ENCODE data around the gene GNA14. TPM values are rescaled to one million over a fixed set of nuclear protein-coding genes. Genes with fewer than 3 reads are reported as not detected.
"Not testable (repeated sequence)": the region's sequence is repeated elsewhere in the genome, so short reads cannot be mapped to it uniquely, and the experiment has no call there.

GNA14 gene
- total RNA-seq = not detected in 2 replicates

DNA sequence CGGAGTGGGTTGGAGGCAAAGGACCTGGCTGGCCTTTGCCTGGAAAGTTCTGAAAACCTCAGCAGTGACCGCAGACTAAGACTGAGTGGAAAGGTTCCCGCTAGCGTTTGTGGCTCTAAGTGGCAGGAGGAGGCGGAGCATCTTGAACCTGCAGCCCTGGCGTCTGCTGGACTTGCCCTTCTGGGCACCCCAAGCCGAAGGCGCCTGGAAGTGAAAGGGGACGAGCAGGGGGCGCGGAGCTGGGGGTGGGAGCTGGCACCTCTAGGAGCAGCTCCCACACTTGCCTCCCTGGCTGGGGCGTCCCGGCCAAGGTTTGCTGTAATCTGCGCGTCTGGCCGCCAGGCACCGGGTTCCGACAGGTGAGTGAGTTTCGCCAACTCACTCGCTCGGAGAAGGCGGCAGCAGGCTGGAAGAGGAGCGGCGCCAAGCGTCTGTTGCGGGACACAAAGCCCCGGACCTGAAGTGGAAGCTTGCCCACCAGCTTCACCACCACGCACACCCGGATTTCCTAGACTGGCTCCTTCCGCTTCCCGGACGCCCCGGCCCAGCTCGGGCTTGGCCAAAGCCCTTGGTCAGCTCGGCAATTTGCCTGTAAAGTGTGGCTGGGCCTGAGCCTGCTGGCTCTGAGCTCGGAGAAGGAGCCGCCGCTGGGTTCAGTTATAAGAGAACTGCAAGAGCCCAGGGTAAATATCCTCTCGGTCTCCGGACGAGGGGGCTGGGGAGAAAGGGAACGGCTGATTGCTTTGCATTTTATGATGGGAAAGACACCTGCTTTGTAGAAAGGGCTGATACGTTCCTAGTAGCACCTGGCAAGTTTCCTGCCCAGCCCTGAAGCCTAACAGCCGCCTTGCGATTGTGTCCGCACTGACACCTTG is at the start of gene GNA14:
GNA14 (minus strand) TSS at position 89 of the 875 bp plus-strand sequence. CDS start 529 bp downstream, outside the sequence.
- Mint-ChIP-seq H3K4me3 (peak within 1 kb of the TSS; percentile 79), H3K9me3 (no peaks in the 10 kb centered on the region), H3K4me1 (peaks cover 5% of the 10 kb centered on the region), H3K36me3 (ENCODE audit: low read depth) (no peaks in the 10 kb centered on the region), H3K27me3 (peaks cover 55% of the 10 kb centered on the region), H3K27ac (no peak within 1 kb of the TSS)
- DNase-seq = peak; percentile 58
- intact Hi-C loops (cut with micrococcal nuclease) = no loop called here

GRCh38 chr9:77697238-77697984 is 49.3 kb upstream of the GNA14 start:
- Mint-ChIP-seq H3K36me3 (ENCODE audit: low read depth) (no peaks in the 10 kb centered on the region), H3K4me3 (no peak overlapping the region), H3K27ac (no peak overlapping the region), H3K27me3 (peaks cover 21% of the 10 kb centered on the region), H3K9me3 (peaks cover 9% of the 10 kb centered on the region), H3K4me1 (no peaks in the 10 kb centered on the region)
- intact Hi-C loops (cut with micrococcal nuclease) = no loop called here
- peak; percentile 42 for DNase-seq

GRCh38 chr9:77690723-77691122 is 42.6 kb upstream of the GNA14 start:
- peaks cover 14% of the 10 kb centered on the region for H3K27me3 Mint-ChIP-seq
- intact Hi-C loops (cut with micrococcal nuclease); H3K4me1 Mint-ChIP-seq; H3K4me3 Mint-ChIP-seq; H3K9me3 Mint-ChIP-seq; H3K36me3 Mint-ChIP-seq (ENCODE audit: low read depth); H3K27ac Mint-ChIP-seq; DNase-seq: not testable (repeated sequence)

DNA sequence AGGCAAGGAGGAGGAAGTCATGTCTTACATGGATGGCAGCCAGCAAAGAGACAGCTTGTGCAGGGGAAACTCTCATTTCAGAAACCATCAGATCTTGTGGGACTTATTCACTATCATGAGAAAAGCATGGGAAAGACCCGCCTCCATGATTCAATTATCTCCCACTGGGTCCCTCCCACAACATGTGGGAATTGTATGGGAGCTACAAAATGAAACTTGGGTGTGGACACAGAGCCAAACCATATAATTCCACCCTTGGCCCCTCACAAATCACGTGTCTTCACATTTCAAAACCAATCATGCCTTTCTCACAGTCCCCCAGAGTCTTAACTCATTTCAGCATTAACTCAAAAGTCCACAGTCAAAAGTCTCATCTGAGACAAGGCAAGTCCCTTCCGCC is 42.0 kb upstream of the GNA14 start:
- DNase-seq; H3K36me3 Mint-ChIP-seq (ENCODE audit: low read depth); intact Hi-C loops (cut with micrococcal nuclease); H3K27ac Mint-ChIP-seq; H3K4me3 Mint-ChIP-seq; H3K9me3 Mint-ChIP-seq; H3K4me1 Mint-ChIP-seq: not testable (repeated sequence)
- H3K27me3 Mint-ChIP-seq = peaks cover 10% of the 10 kb centered on the region

DNA sequence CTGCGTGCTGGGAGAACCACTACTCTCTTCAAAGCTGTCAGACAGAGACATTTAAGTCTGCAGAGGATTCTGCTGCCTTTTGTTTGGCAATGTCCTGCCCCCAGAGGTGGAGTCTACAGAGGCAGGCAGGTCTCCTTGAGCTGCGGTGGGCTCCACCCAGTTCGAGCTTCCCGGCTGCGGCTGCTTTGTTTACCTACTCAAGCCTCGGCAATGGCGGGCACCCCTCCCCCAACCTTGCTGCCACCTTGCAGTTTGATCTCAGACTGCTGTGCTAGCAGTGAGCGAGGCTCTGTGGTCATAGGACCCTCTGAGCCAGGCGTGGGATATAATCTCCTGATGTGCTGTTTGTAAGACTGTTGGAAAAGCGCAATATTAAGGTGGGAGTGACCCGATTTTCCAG is 39.6 kb upstream of the GNA14 start:
- DNase-seq; H3K36me3 Mint-ChIP-seq (ENCODE audit: low read depth); H3K4me1 Mint-ChIP-seq; H3K4me3 Mint-ChIP-seq; H3K27me3 Mint-ChIP-seq; H3K27ac Mint-ChIP-seq; H3K9me3 Mint-ChIP-seq; intact Hi-C loops (cut with micrococcal nuclease): not testable (repeated sequence)

DNA sequence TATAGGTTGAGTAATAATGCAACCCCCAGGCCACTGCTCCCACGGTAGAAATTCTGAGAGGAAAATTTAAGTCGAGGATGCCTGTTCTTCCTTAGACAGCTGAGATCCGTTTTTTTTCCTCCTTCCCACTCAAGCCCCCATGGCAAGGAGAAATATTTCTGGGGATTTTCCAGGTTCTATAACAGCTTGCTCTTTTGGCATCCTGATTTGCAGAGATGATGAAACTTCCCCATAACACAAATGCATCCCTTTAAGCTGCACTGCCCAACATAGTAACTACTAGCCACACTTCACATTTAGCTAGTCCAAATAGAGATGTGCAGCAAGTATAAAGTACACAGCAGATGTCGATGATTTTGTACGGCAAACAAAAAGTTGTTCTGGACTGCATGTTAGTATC is 32.5 kb upstream of the GNA14 start:
- intact Hi-C loops (cut with micrococcal nuclease) = no loop called here
- no peaks in the 10 kb centered on the region for H3K4me1 Mint-ChIP-seq
- H3K9me3 Mint-ChIP-seq = no peaks in the 10 kb centered on the region
- H3K4me3 Mint-ChIP-seq = no peak overlapping the region
- H3K27me3 Mint-ChIP-seq = peaks cover 2% of the 10 kb centered on the region
- H3K27ac Mint-ChIP-seq = no peak overlapping the region
- H3K36me3 Mint-ChIP-seq (ENCODE audit: low read depth) = no peaks in the 10 kb centered on the region
- DNase-seq = no peak

GRCh38 chr9:77679661-77680368 is 31.7 kb upstream of the GNA14 start:
- intact Hi-C loops (cut with micrococcal nuclease) = no loop called here
- Mint-ChIP-seq H3K27ac (no peak overlapping the region), H3K27me3 (peaks cover 2% of the 10 kb centered on the region), H3K4me3 (no peak overlapping the region), H3K36me3 (ENCODE audit: low read depth) (no peaks in the 10 kb centered on the region), H3K4me1 (no peaks in the 10 kb centered on the region), H3K9me3 (no peaks in the 10 kb centered on the region)
- no peak for DNase-seq

GRCh38 chr9:77679088-77679487 is 31.0 kb upstream of the GNA14 start:
- Mint-ChIP-seq H3K4me1 (no peaks in the 10 kb centered on the region), H3K4me3 (no peak overlapping the region), H3K9me3 (no peaks in the 10 kb centered on the region), H3K27ac (no peak overlapping the region), H3K27me3 (peaks cover 2% of the 10 kb centered on the region), H3K36me3 (ENCODE audit: low read depth) (no peaks in the 10 kb centered on the region)
- no peak for DNase-seq
- intact Hi-C loops (cut with micrococcal nuclease) = no loop called here

GRCh38 chr9:77677957-77678535 is 29.9 kb upstream of the GNA14 start:
- H3K27ac Mint-ChIP-seq = no peak overlapping the region
- no peaks in the 10 kb centered on the region for H3K9me3 Mint-ChIP-seq
- H3K4me3 Mint-ChIP-seq = no peak overlapping the region
- intact Hi-C loops (cut with micrococcal nuclease) = no loop called here
- no peaks in the 10 kb centered on the region for H3K27me3 Mint-ChIP-seq
- no peaks in the 10 kb centered on the region for H3K4me1 Mint-ChIP-seq
- DNase-seq = no peak
- no peaks in the 10 kb centered on the region for H3K36me3 Mint-ChIP-seq (ENCODE audit: low read depth)

- Mint-ChIP-seq H3K36me3 (ENCODE audit: low read depth) (no peaks in the 10 kb centered on the region), H3K27ac (no peak overlapping the region), H3K27me3 (no peaks in the 10 kb centered on the region), H3K4me1 (no peaks in the 10 kb centered on the region), H3K4me3 (no peak overlapping the region), H3K9me3 (no peaks in the 10 kb centered on the region)
- no peak for DNase-seq
- intact Hi-C loops (cut with micrococcal nuclease) = no loop called here
These were observed 29.3 kb upstream of the GNA14 start for GRCh38 chr9:77677397-77677796.

GRCh38 chr9:77673941-77674791 is 26.0 kb upstream of the GNA14 start:
- Mint-ChIP-seq H3K27me3 (no peaks in the 10 kb centered on the region), H3K4me3 (no peak overlapping the region), H3K4me1 (no peaks in the 10 kb centered on the region), H3K36me3 (ENCODE audit: low read depth) (no peaks in the 10 kb centered on the region), H3K27ac (no peak overlapping the region), H3K9me3 (no peaks in the 10 kb centered on the region)
- intact Hi-C loops (cut with micrococcal nuclease) = no loop called here
- no peak for DNase-seq

GRCh38 chr9:77672183-77672582 is 24.1 kb upstream of the GNA14 start:
- no peak overlapping the region for H3K27ac Mint-ChIP-seq
- intact Hi-C loops (cut with micrococcal nuclease) = no loop called here

DNA sequence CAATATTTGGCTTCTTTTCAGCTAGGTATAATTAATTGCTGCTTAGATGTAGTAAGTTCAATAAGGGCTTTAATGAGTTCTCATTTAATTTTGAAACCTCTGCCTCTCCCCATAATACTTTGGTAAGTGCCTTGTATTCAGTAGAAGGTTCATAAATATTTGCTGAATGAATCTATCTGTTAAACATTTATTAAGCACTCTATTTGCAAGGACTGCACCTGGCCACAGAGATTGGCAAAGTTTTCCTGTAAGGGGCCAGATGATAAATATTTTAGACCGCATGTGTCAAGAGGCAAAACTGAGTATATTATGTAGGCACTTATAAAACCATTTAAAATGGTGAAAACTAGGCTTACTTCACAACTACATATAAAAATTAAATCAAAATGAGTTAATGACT is 19.0 kb upstream of the GNA14 start:
- no peak overlapping the region for H3K27ac Mint-ChIP-seq

More at GRCh38 chr9:77672183-77672582, 24.1 kb upstream of the GNA14 start:
- Mint-ChIP-seq H3K9me3 (no peaks in the 10 kb centered on the region), H3K36me3 (ENCODE audit: low read depth) (no peaks in the 10 kb centered on the region), H3K4me1 (no peaks in the 10 kb centered on the region), H3K4me3 (no peak overlapping the region), H3K27me3 (no peaks in the 10 kb centered on the region)
- no peak for DNase-seq

More for the DNA sequence above, 19.0 kb upstream of the GNA14 start:
- Mint-ChIP-seq H3K27me3 (peaks cover 2% of the 10 kb centered on the region), H3K9me3 (no peaks in the 10 kb centered on the region), H3K36me3 (ENCODE audit: low read depth) (no peaks in the 10 kb centered on the region), H3K4me3 (no peak overlapping the region), H3K4me1 (no peaks in the 10 kb centered on the region)
- intact Hi-C loops (cut with micrococcal nuclease) = no loop called here
- no peak for DNase-seq

All from activated CD4-positive, alpha-beta T cell treated with anti-CD3 and anti-CD28 coated beads, Interleukin-2, amount 10 ng/mL, durations not matched to agents 24 days and 14 days (primary cell).